HepG2 (cell line): ENCODE results near the gene MAGEB16. TPM values are rescaled to one million over a fixed set of nuclear protein-coding genes. Genes with fewer than 3 reads are reported as not detected.

Experiments used
- ATAC-seq: fragments of 200-7000 bp; cut with Tn5 transposase; 3 replicates; pipeline ENCODE4 v1.9.1; 2020; ENCODE audit warnings: mild to moderate bottlenecking, moderate library complexity
- BruUV-seq: library from RNA; stranded (reverse); fragments of 400-500 nt; replicated peaks from 2 replicates; lab custom pipeline; 2021; lab: Mats Ljungman, UMichigan
- CTCF ChIA-PET: fragments of 300-600 bp; formaldehyde crosslinking; extraction: SDS; loops from one replicate; lab custom pipeline; 2021; ENCODE audit warnings: low total read pairs, inconsistent platforms, low intra/inter-chr PET ratio; lab: Yijun Ruan, JAX
- POLR2A ChIA-PET: fragments of 350-600 bp; sonication (Branson Sonifier 250); formaldehyde crosslinking; loops from one replicate; lab custom pipeline; 2020; ENCODE audit warnings: antibody characterized with exemption, inconsistent platforms; lab: Yijun Ruan, JAX
- DNase-seq: peaks from one replicate; pipeline ENCODE4 v3.0.0-alpha.2; 2015; ENCODE audit warnings: low spot score
- FAIRE-seq: peaks from 3 replicates; lab custom pipeline; 2011; peaks lifted over from hg19 to GRCh38; lab: Jason Lieb, UNC
- H2AFZ ChIP-seq: one replicate; pipeline ENCODE4 v1.6.1; 2011; ENCODE audit warnings: low read length, inconsistent platforms
- H3K27ac ChIP-seq: fragments of 300-600 bp; 3 replicates; pipeline ENCODE4 v1.8.0; 2011; ENCODE audit warnings: mixed run types, mild to moderate bottlenecking, mixed read lengths, low read length, inconsistent platforms; ENCODE audit not compliant: insufficient read depth; ENCODE audit errors: extremely low read length
- H3K27me3 ChIP-seq, 2 experiments: fragments of 200-600 bp in 1 of 2; 2 replicates in 1 of 2; 3 replicates in 1 of 2; pipeline versions ENCODE4 v1.6.0 to v1.8.0; 2011; ENCODE audit warnings: low read length in 2 of 2, mild to moderate bottlenecking in 2 of 2, moderate library complexity in 2 of 2, inconsistent platforms in 1 of 2; ENCODE audit not compliant: insufficient read depth in 2 of 2, control insufficient read depth in 1 of 2
- H3K36me3 ChIP-seq, 2 experiments: fragments of 200-600 bp in 1 of 2; replicated peaks in 1 of 2; 2 replicates in 1 of 2; 3 replicates in 1 of 2; pipeline versions ENCODE4 v1.5.1 to v1.8.0; 2011; ENCODE audit warnings: low read length in 2 of 2, inconsistent platforms in 1 of 2; ENCODE audit not compliant: insufficient read depth in 2 of 2, control insufficient read depth in 1 of 2
- H3K4me1 ChIP-seq: 2 replicates; pipeline ENCODE4 v1.5.1; 2012; ENCODE audit warnings: low read length, inconsistent platforms; ENCODE audit not compliant: insufficient read depth
- H3K4me2 ChIP-seq: 2 replicates; pipeline ENCODE4 v1.6.0; 2011; ENCODE audit warnings: low read depth, low read length, inconsistent platforms
- H3K4me3 ChIP-seq, 3 experiments: fragments of 200-600 bp in 1 of 3; sonication (generic), shearing (Covaris generic) in 1 of 3; replicated peaks in 1 of 3; 2 replicates each; pipeline ENCODE4 v1.5.1; 2011 to 2016; ENCODE audit warnings: low read length in 3 of 3, inconsistent platforms in 2 of 3, low read depth in 2 of 3, mild to moderate bottlenecking in 2 of 3, control low read depth in 1 of 3, mixed read lengths in 1 of 3; ENCODE audit not compliant: insufficient read depth in 1 of 3
- H3K79me2 ChIP-seq: one replicate; pipeline ENCODE4 v1.6.1; 2011; ENCODE audit warnings: low read length, inconsistent platforms; ENCODE audit not compliant: insufficient read depth
- H3K9ac ChIP-seq: 2 replicates; pipeline ENCODE4 v1.6.0; 2011; ENCODE audit warnings: mild to moderate bottlenecking, low read depth, low read length, inconsistent platforms; ENCODE audit not compliant: insufficient read depth
- H3K9me3 ChIP-seq: 2 replicates; pipeline ENCODE4 v1.5.1; 2012; ENCODE audit warnings: mild to moderate bottlenecking, low read length
- H4K20me1 ChIP-seq: 2 replicates; pipeline ENCODE4 v1.6.0; 2011; ENCODE audit warnings: inconsistent platforms, mild to moderate bottlenecking, low read length, moderate library complexity; ENCODE audit not compliant: insufficient read depth
- ARID2 ChIP-seq: sonication (generic); formaldehyde crosslinking; IDR thresholded peaks from 2 replicates; pipeline ENCODE4 v1.8.1; 2022; ENCODE audit warnings: mild to moderate bottlenecking, missing genetic modification reagents, borderline replicate concordance
- FOXC1 ChIP-seq: sonication (generic); formaldehyde crosslinking; IDR thresholded peaks from 2 replicates; pipeline ENCODE4 v1.8.0; 2022; ENCODE audit warnings: mild to moderate bottlenecking, missing genetic modification reagents, borderline replicate concordance
- HMG20A ChIP-seq: IDR thresholded peaks from 2 replicates; pipeline ENCODE4 v1.6.1; 2016; ENCODE audit warnings: borderline replicate concordance
- HMGXB3 ChIP-seq: sonication (generic); formaldehyde crosslinking; IDR thresholded peaks from 2 replicates; pipeline ENCODE4 v1.4.0; 2020; ENCODE audit warnings: missing genetic modification reagents, borderline replicate concordance
- PRDM4 ChIP-seq: sonication (generic); formaldehyde crosslinking; IDR thresholded peaks from 2 replicates; pipeline ENCODE4 v1.9.0; 2021; ENCODE audit warnings: missing genetic modification reagents, borderline replicate concordance
- ZNF572 ChIP-seq: sonication (generic); formaldehyde crosslinking; IDR thresholded peaks from 2 replicates; pipeline ENCODE4 v1.5.1; 2020; ENCODE audit warnings: mild to moderate bottlenecking, missing genetic modification reagents
- ZNF839 ChIP-seq: sonication (generic); formaldehyde crosslinking; IDR thresholded peaks from 2 replicates; pipeline ENCODE4 v1.4.0; 2020; ENCODE audit warnings: missing genetic modification reagents, mild to moderate bottlenecking, borderline replicate concordance
- WGBS: methylation state at CpG from one replicate; pipeline ENCODE4 v1.1.6; 2017; ENCODE audit warnings: low lambda C conversion rate; 5-methylcytosine and 5-hydroxymethylcytosine counted together
- in situ Hi-C: cut with HindIII; loops from 2 replicates; pipeline ENCODE4 v1.10.0; 2017; ENCODE audit warnings: low pct_unique_long_range_greater_than_20kb; ENCODE audit not compliant: extremely low pct_ligation_motif_present
- intact Hi-C: fragments of 100-400 bp; cut with micrococcal nuclease; formaldehyde crosslinking; loops from one replicate; pipeline ENCODE4 v1.10.0; 2022; ENCODE audit not compliant: unreplicated experiment
- polyA plus RNA-seq, 8 experiments: library from polyadenylated mRNA; depleted of rRNA in 3 of 8; stranded (reverse) in 7 of 8; unstranded in 1 of 8; fragments of >200 nt; fragmentation: Illumina TruSeq in 4 of 8; extraction: Trizol in 4 of 8; gene quantifications; 2 replicates each; pipeline versions ENCODE4 v1.2.1 to v1.2.3, GENCODE V29; 2011 to 2016; ENCODE audit warnings: low read depth in 4 of 8, missing spikeins in 1 of 8, mixed read lengths in 1 of 8; ENCODE audit not compliant: insufficient read depth in 1 of 8
- total RNA-seq, 5 experiments: library from RNA; depleted of rRNA; stranded (reverse); fragments of >200 nt; fragmentation: Illumina TruSeq; extraction: Trizol; gene quantifications; 2 replicates each; pipeline ENCODE4 v1.2.3, GENCODE V29; 2016; ENCODE audit warnings: low read depth in 1 of 5
- TF ChIP-seq, protein P1 (sequence below): sonication (generic); formaldehyde crosslinking; IDR thresholded peaks from 2 replicates; pipeline ENCODE4 v1.5.0; 2020; ENCODE audit warnings: missing genetic modification reagents, mild to moderate bottlenecking, borderline replicate concordance

Gene MAGEB16
- total and polyA plus RNA-seq, 2 of the 13 experiments (the other 11 are each of a cell fraction or from before 2014, with no cell fraction given), result not detected

DNA sequence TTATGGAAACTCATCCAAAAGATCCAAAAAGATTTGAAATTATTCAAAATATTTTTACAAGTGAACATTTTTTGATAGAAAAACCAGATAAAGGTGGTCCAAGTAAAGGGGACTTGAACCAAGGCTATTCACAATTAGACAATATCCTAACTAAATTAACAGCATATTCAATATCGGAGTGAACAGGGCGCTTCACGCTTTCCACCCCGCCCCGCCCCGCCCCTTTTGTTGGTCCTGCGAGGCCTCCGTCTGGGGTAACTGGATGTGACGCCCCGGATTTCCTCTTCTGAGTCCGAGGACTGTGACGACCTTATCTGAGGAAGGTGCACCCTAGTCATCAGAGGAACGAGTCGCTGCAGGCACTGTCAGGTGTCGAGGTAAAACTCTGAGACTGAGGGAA, at the start of gene MAGEB16 (continued):
- TF ChIP-seq HMGXB3 (CRISPR knock-in tag), result no peak

- no peak for DNase-seq
- H3K9me3 ChIP-seq, result no peaks in the 10 kb centered on the region
- no peak for FAIRE-seq
- H3K27ac ChIP-seq, result no peak overlapping the region
- intact Hi-C loops (no loop called here), in situ Hi-C loops (no loop called here)
- H3K4me1 ChIP-seq, result no peaks in the 10 kb centered on the region
- H3K27me3 ChIP-seq, result no peaks in the 10 kb centered on the region
- TF ChIP-seq FOXC1 (no peak), PRDM4 (CRISPR knock-in tag) (no peak), ARID2 (CRISPR knock-in tag) (no peak), HMG20A (CRISPR knock-in tag) (no peak), ZNF839 (CRISPR knock-in tag) (no peak), ZNF572 (CRISPR knock-in tag) (no peak)
- TF ChIP-seq, protein P1, sequence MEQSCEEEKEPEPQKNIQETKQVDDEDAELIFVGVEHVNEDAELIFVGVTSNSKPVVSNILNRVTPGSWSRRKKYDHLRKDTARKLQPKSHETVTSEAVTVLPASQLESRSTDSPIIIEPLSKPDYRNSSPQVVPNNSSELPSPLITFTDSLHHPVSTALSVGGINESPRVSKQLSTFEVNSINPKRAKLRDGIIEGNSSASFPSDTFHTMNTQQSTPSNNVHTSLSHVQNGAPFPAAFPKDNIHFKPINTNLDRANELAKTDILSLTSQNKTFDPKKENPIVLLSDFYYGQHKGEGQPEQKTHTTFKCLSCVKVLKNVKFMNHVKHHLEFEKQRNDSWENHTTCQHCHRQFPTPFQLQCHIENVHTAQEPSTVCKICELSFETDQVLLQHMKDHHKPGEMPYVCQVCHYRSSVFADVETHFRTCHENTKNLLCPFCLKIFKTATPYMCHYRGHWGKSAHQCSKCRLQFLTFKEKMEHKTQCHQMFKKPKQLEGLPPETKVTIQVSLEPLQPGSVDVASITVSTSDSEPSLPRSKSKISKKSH, result no peak
- no TSS peak for BruUV-seq
- H2AFZ ChIP-seq, result no peak overlapping the region
- no peaks in the 10 kb centered on the region for H3K36me3 ChIP-seq
- H3K9ac ChIP-seq, result no peak overlapping the region
- no peaks in the 10 kb centered on the region for H4K20me1 ChIP-seq
- CTCF ChIA-PET, result no interaction called here
- no peak overlapping the region for H3K4me2 ChIP-seq
- H3K4me3 ChIP-seq, result no peak overlapping the region
- POLR2A ChIA-PET, result no interaction called here
- no peaks in the 10 kb centered on the region for H3K79me2 ChIP-seq
- no peak for ATAC-seq
- 11% methylated on average over 1 of the region's 1 CpG for WGBS
These were observed 24.1 kb upstream of the MAGEB16 start for GRCh38 chrX:35773958-35774564.
